Cardiac fibroblast (primary cell): ENCODE results near the gene CNTNAP2.

ENCODE experiments used
- DNase-seq, 2 donors: peaks; one replicate each; pipeline versions ENCODE4 v3.0.0 to v3.0.0-alpha.2; 2010; ENCODE audit warnings: low read depth in 2 of 2
- H3K4me3 ChIP-seq, 2 donors: replicated peaks in 1 of 2; 1 replicate in 1 of 2; 2 replicates in 1 of 2; pipeline ENCODE4 v1.5.1; 2011; ENCODE audit warnings: low read depth in 2 of 2, low read length in 2 of 2, mild to moderate bottlenecking in 2 of 2, moderate library complexity in 1 of 2
- TF ChIP-seq, protein P1 (sequence below): IDR thresholded peaks from one replicate; pipeline ENCODE4 v1.5.1; 2011; ENCODE audit warnings: low read depth, mild to moderate bottlenecking, low read length, inconsistent platforms

Gene CNTNAP2

DNA sequence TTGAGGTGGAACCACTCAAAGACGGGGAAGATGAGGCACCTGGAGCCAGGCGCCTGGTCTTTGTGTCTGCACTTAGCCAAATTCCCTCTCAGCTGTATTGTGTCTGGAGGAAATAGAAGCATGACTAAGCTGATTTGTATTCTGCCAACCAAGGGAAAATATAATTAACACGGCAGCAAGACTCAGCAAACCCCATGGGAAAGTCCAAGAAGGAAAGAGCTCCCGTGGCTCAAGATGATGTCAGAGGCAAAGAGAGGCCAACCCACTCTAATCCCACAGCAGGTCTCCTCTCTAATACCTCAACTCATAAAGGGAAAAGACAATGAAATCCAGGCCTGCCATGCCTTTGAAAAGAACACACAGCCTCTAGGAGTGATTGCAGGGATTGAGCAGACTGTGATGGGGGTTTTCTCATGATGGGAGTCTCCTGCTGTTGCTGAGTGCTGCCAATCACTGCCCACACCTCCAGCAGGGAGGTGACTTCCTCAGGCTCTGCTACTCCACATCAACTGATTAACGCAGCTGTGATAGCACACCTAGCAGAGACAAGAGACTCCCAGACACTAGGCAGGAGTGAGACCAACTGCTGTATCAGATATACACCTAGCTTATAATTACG lies 2218.5 kb downstream of the CNTNAP2 start:
- peak; percentile 14 to 39 for DNase-seq
- H3K4me3 ChIP-seq = no peak overlapping the region
- TF ChIP-seq, protein P1, sequence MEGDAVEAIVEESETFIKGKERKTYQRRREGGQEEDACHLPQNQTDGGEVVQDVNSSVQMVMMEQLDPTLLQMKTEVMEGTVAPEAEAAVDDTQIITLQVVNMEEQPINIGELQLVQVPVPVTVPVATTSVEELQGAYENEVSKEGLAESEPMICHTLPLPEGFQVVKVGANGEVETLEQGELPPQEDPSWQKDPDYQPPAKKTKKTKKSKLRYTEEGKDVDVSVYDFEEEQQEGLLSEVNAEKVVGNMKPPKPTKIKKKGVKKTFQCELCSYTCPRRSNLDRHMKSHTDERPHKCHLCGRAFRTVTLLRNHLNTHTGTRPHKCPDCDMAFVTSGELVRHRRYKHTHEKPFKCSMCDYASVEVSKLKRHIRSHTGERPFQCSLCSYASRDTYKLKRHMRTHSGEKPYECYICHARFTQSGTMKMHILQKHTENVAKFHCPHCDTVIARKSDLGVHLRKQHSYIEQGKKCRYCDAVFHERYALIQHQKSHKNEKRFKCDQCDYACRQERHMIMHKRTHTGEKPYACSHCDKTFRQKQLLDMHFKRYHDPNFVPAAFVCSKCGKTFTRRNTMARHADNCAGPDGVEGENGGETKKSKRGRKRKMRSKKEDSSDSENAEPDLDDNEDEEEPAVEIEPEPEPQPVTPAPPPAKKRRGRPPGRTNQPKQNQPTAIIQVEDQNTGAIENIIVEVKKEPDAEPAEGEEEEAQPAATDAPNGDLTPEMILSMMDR = no peak

DNA sequence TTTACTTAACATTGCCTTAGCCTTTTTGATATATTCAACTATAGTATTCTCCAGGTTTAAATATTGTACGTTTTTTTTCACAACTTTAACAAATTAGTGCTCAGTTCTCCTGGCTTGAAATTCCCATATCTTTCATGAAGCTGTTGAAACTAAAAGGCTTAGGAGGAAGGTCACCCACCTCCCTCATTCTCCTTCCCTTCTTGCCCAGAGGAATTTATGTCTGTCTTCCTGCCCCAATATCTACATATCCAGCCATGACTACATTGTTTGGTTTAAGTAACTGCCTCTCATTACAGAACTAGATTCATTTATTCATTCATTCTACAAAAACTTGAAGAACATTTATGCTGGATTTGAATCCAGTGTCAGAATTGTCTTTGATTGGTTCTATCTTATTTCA lies 2219.2 kb downstream of the CNTNAP2 start:
- DNase-seq = no peak
- TF ChIP-seq, protein P1 = no peak
- no peak overlapping the region for H3K4me3 ChIP-seq

DNA sequence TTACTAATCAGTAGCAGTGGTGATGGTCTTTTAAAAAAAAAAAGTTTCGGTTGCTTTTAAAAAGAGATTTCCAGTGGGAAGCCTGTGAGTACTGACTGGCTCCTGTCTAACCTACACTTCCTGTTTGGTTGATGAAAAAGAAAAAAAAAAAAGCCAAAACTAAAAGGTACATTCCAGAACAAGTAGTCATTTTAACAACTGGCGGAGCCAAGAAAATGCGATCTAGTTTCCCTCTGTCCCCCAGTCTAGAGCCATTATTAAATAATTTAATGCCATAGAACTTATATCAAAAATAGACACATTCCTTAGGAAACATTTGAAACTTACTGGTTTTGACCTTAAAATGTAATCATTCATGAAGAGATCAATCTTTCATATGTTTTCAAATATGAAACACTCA lies 2219.8 kb downstream of the CNTNAP2 start:
- TF ChIP-seq, protein P1 = no peak

DNA sequence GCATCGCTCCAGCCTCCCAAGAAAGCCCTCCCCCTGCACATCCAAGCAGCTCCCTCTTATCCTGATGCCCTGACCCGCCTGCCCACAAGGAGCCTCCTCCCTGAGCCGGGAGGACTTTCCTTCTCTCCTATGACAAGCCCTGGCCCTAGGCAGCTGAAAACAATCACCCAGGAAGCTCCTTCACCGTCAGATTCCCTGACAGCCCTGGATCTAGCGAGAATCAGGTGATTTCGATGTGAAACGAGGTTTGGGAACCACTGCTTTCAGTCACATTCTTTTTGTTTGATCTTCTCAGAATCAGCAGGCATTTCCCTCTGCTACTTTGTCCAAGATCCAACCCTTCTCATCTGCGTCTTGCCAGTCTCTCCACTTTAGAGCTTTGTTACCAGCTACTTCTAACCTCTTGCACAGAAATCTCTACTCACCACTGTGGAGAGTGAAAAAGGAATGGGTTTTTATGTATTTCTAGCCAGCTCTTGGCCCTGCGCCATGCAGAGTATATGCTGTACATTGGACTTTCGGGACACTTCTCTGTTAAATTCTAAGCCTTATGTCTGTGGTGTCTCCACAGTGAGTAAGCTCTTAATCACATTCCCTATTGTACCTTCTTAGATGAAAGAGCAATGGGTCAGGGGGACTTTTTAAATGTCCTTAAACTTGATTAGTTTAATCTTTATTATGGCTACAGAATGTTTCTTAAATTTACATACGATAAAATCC lies 2220.8 kb downstream of the CNTNAP2 start:
- H3K4me3 ChIP-seq = no peak overlapping the region
- no peak for DNase-seq
- TF ChIP-seq, protein P1 = no peak

More for the DNA sequence above, 2219.8 kb downstream of the CNTNAP2 start:
- no peak overlapping the region for H3K4me3 ChIP-seq
- no peak for DNase-seq

DNA sequence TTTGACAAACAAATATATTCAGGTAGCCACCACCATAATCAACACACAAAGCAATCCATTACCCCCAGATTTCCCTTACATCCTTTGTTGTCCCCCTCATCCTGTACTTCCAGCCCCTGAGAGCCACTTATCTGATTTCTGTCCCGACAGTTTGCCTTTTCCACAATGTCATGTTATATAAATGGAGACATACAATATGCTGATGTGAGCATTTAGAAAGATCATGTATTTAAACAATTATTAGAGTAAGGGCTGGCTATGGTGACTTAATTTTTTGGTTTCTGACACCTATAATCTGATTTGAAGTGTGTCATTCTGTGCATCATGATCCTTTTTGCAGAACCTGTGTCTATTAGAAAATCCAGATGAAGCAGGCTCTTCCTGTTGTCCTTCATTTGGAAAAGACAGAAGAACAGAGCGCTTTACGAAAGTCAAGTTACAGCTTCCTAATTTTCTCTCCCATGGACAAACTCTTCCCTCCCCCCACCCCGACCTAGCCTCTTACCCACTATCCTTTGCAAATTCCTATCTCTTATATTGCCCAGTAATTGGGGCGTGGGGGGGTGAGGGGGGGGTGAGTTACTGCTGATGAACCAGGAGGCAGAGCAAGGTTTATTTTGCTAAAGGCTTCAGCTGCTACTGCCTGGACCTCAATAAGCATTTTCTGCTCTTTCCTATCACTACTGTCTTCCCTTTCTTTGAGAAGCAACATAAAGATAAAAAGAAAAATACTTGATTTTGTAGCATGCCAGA lies 2221.6 kb downstream of the CNTNAP2 start:
- TF ChIP-seq, protein P1 = no peak
- no peak overlapping the region for H3K4me3 ChIP-seq
- no peak for DNase-seq

DNA sequence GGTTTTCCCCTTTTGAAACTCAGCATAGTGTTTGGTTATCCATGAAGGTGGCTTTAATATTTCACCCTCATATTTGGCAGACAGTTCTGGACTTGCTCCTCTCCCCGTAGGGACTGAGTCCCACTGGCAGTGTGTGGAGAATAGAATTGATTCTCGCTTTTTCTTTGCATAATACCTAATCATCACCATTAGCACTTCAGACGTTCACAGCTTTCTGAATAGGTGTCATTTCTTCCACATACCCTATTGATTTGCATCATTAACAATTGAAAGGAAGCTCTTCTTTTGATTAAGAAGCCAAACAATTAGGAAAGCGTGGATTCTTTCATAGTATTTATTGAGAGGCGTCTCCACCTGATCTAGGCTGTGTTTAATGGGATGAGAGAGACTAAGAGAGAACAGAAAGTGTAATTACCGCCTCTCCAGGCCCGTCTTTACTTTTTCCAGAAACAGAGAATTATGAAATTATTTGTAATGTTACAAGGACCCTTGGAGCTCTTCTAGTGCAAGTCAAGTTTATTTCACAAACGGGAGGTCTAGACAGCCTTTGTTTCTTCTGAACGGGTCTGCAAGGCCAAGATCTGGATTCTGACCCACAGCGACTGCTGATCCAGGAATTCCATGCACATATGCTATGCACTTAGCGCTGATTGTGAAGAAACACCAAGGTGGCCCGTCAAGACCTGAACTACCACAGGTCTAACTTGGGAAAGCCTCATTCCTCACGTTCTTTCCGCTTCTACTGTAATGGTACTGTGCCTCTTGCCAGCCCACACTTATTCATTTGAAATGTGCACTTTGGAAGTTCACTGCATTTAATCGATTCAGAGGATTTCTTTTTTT lies 2224.1 kb downstream of the CNTNAP2 start:
- no peak overlapping the region for H3K4me3 ChIP-seq
- DNase-seq = no peak
- TF ChIP-seq, protein P1 = no peak
